Colonic mucosa (tissue), 4 donors: Measurements from ENCODE around the gene SLC25A48. TPM values are rescaled to one million over a fixed set of nuclear protein-coding genes. Genes with fewer than 3 reads are reported as not detected.

Experiments
- DNase-seq: peaks from one replicate; pipeline ENCODE4 v3.0.0-alpha.2; 2020
- H3K27ac ChIP-seq: fragments of 200-600 bp; one replicate; pipeline ENCODE4 v1.8.0; 2021
- H3K27me3 ChIP-seq: fragments of 200-600 bp; one replicate; pipeline ENCODE4 v1.8.0; 2021
- H3K36me3 ChIP-seq: fragments of 200-600 bp; one replicate; pipeline ENCODE4 v1.8.0; 2021
- H3K4me1 ChIP-seq: fragments of 200-600 bp; one replicate; pipeline ENCODE4 v1.8.0; 2021; ENCODE audit warnings: mild to moderate bottlenecking
- H3K4me3 ChIP-seq: fragments of 200-600 bp; one replicate; pipeline ENCODE4 v1.8.0; 2021
- H3K9ac ChIP-seq, 2 donors: one replicate each; pipeline ENCODE4 v1.7.0; 2013; ENCODE audit warnings: control low read depth in 2 of 2, low read depth in 2 of 2, low read length in 2 of 2
- H3K9me3 ChIP-seq: fragments of 200-600 bp; one replicate; pipeline ENCODE4 v1.8.0; 2021
- CTCF ChIP-seq: fragments of 200-600 bp; IDR thresholded peaks from one replicate; pipeline ENCODE4 v1.8.0; 2022; ENCODE audit warnings: antibody characterized with exemption, mild to moderate bottlenecking
- intact Hi-C: fragments of 100-400 bp; cut with DNase I; formaldehyde crosslinking; loops from one replicate; pipeline ENCODE4 v1.14.1; 2022
- total RNA-seq, 2 donors: library from RNA; stranded (reverse); fragmentation: NEBNext Ultra II Directional in 1 of 2; extraction: Animal tissue kit (Norgen Biotek cat#: 25700) in 1 of 2; gene quantifications; one replicate each; pipeline ENCODE4 v1.2.1, GENCODE V29; 2021
- donor health status: healthy.
- donor health status: DM: no; HTN: no; CAD: no.
- donor health status: DM: no; HTN: no; CAD: no.

The SLC25A48 gene
- total RNA-seq, 2 donors from 2014 or later = 4.1 to 6.0 TPM

- no peak overlapping the region for H3K4me3 ChIP-seq
- H3K9me3 ChIP-seq = no peaks in the 10 kb centered on the region
- no peaks in the 10 kb centered on the region for H3K27me3 ChIP-seq
- no peaks in the 10 kb centered on the region for H3K4me1 ChIP-seq
- intact Hi-C loops = loop anchor here (10.0 kb wide), 1 partner anchor 543 kb away; no protein-coding TSS in a partner anchor
- H3K36me3 ChIP-seq = no peaks in the 10 kb centered on the region
- H3K9ac ChIP-seq = no peak overlapping the region
- TF ChIP-seq CTCF = no peak
- no peak overlapping the region for H3K27ac ChIP-seq
- no peak for DNase-seq
Observed at GRCh38 chr5:135881819-135882218, 47.4 kb downstream of the SLC25A48 start.

GRCh38 chr5:135883026-135883425 is 48.6 kb downstream of the SLC25A48 start:
- intact Hi-C loops = loop anchor here (10.0 kb wide), 1 partner anchor 542 kb away; no protein-coding TSS in a partner anchor
- Histone ChIP-seq H3K9ac (no peak overlapping the region), H3K9me3 (no peaks in the 10 kb centered on the region), H3K4me3 (no peak overlapping the region), H3K27ac (no peak overlapping the region), H3K36me3 (no peaks in the 10 kb centered on the region), H3K27me3 (no peaks in the 10 kb centered on the region), H3K4me1 (no peaks in the 10 kb centered on the region)
- DNase-seq = no peak
- no peak for TF ChIP-seq CTCF

GRCh38 chr5:135883441-135883840 is 49.0 kb downstream of the SLC25A48 start:
- H3K9ac ChIP-seq = no peak overlapping the region
- no peak for TF ChIP-seq CTCF
- no peak overlapping the region for H3K4me3 ChIP-seq
- H3K27me3 ChIP-seq = no peaks in the 10 kb centered on the region
- no peaks in the 10 kb centered on the region for H3K4me1 ChIP-seq
- H3K9me3 ChIP-seq = no peaks in the 10 kb centered on the region
- DNase-seq = no peak
- no peak overlapping the region for H3K27ac ChIP-seq
- no peaks in the 10 kb centered on the region for H3K36me3 ChIP-seq
- intact Hi-C loops = loop anchor here (10.0 kb wide), 1 partner anchor 541 kb away; no protein-coding TSS in a partner anchor

- TF ChIP-seq CTCF = no peak
- Histone ChIP-seq H3K9me3 (no peaks in the 10 kb centered on the region), H3K9ac (no peak overlapping the region), H3K27ac (no peak overlapping the region), H3K27me3 (no peaks in the 10 kb centered on the region), H3K4me3 (no peak overlapping the region), H3K36me3 (no peaks in the 10 kb centered on the region), H3K4me1 (no peaks in the 10 kb centered on the region)
- intact Hi-C loops = loop anchor here (5.0 to 10.0 kb wide), 3 partner anchors 177 to 540 kb away; no protein-coding TSS in a partner anchor
- DNase-seq = no peak
Observed at GRCh38 chr5:135885031-135885430, 50.6 kb downstream of the SLC25A48 start.

- intact Hi-C loops = loop anchor here (5.0 to 10.0 kb wide), 3 partner anchors 176 to 539 kb away; no protein-coding TSS in a partner anchor
- TF ChIP-seq CTCF = no peak
- no peak for DNase-seq
- Histone ChIP-seq H3K9me3 (no peaks in the 10 kb centered on the region), H3K27me3 (no peaks in the 10 kb centered on the region), H3K4me3 (no peak overlapping the region), H3K9ac (no peak overlapping the region), H3K27ac (no peak overlapping the region), H3K4me1 (no peaks in the 10 kb centered on the region), H3K36me3 (no peaks in the 10 kb centered on the region)
Observed at GRCh38 chr5:135886136-135886535, 51.7 kb downstream of the SLC25A48 start.
